Esophagus squamous epithelium (tissue), 4 donors: ENCODE data around the gene NCOR1.

ENCODE experiments used
- CTCF ChIP-seq, 6 experiments: fragments of 450-650 bp in 4 of 6; fragments of 200-600 bp in 2 of 6; sonication (generic) in 2 of 6; IDR thresholded peaks; one replicate each; pipeline ENCODE4 v1.5.1; 2016 to 2019; ENCODE audit warnings: antibody characterized with exemption in 6 of 6, mild to moderate bottlenecking in 4 of 6, moderate library complexity in 4 of 6
- POLR2A ChIP-seq, 4 donors: fragments of 450-650 bp; IDR thresholded peaks; one replicate each; pipeline ENCODE4 v1.6.1; 2017; ENCODE audit warnings: antibody characterized with exemption in 4 of 4, mild to moderate bottlenecking in 4 of 4, moderate library complexity in 3 of 4

GRCh38 chr17:16050844-16051243 lies 164.5 kb downstream of the NCOR1 start:
- TF ChIP-seq POLR2A (IDR thresholded peaks at IDR 0.05) (no peak), CTCF (IDR thresholded peaks at IDR 0.05) (no peak)
